Stimulated activated CD4-positive, alpha-beta T cell treated with anti-CD3 and anti-CD28 coated beads, Interleukin-1b, Interleukin-23, amount 100 ng/mL, for 24 hours (primary cell): ENCODE measurements around the gene PKD1L1.

Source experiments
- DNase-seq, 4 experiments: peaks; one replicate each; pipeline ENCODE4 v3.0.0-alpha.2; 2020; ENCODE audit warnings: low read depth in 4 of 4, low spot score in 1 of 4

PKD1L1 gene

GRCh38 chr7:47819607-47819920 lies 128.7 kb downstream of the PKD1L1 start:
- no peak for DNase-seq

DNA sequence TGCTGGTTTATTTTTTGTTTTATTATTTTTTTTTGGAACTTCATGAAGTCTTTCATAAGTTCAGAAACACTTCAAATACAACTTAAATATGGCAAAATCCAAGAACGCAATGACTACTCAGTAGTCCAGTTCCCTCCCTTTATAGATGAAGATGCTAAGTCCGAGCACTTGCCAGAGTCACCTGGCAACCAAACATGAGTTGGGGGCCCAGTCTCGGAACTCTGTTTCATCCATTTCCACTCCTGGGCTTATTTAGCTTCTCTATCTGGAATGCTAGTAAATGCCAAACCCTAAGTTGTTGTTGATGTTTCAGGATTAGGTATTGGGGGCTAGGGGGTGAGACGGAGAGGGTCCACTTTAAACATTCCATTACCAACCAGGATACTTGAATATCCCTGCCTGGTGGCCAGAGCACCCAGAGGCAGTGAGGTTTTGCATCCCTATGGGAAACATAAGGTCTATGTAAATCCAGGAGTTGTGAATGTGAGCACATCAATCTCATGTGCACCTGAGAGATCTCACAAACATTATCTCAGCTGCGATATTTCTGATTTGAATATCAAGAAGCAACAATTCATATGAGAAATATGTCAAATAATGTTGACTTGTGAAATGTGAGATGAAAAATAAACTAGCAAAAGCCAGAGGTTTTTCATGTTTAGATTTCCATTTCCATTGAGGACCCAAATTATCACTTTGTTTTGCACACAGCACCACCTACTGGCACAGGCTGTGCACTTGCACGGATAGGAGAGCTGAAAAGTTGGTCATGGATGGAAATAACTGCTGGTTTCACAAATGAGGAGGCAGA lies 129.3 kb downstream of the PKD1L1 start:
- peak in 3 of 4 experiments; percentile 5 to 23 (median 7) for DNase-seq

GRCh38 chr7:47817917-47818316 lies 130.3 kb downstream of the PKD1L1 start:
- no peak for DNase-seq

- no peak for DNase-seq
Observed at GRCh38 chr7:47816647-47817046, 131.6 kb downstream of the PKD1L1 start.

- no peak for DNase-seq
Observed at GRCh38 chr7:47815867-47816266, 132.4 kb downstream of the PKD1L1 start.

GRCh38 chr7:47814905-47815613 lies 133.2 kb downstream of the PKD1L1 start:
- DNase-seq, result no peak

DNA sequence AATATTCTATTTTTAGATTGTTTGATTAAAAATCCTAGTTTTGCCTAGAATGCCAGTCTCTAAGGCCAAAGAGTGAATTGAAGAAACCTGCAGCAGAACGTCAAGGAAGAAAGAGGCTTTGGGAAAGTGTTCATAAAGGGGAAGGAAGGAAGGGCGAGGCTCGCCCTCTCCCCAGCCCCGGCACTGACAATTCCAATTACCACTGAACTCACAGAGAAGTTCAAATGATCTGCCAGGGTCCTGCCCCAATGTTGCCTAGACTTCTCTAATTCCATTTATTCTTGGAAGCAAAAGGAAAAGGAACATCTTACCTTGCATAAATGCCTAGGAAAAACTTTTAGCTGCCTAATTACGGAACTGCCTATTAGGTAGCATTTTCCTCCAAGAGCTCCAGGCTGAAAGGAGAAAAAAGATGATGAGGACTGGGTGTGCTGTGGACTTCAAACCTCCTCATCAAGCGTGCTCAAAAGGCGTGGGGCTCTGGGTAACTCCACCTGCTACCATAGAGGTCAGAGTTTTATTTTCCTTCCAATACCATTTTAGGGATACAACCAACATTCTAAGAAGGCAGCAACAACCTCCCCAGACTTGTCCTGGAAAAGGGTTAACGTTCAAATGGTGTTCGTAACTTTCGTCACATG lies 134.5 kb downstream of the PKD1L1 start:
- DNase-seq, result no peak

- no peak for DNase-seq
Observed at GRCh38 chr7:47812429-47813136, 135.7 kb downstream of the PKD1L1 start.

DNA sequence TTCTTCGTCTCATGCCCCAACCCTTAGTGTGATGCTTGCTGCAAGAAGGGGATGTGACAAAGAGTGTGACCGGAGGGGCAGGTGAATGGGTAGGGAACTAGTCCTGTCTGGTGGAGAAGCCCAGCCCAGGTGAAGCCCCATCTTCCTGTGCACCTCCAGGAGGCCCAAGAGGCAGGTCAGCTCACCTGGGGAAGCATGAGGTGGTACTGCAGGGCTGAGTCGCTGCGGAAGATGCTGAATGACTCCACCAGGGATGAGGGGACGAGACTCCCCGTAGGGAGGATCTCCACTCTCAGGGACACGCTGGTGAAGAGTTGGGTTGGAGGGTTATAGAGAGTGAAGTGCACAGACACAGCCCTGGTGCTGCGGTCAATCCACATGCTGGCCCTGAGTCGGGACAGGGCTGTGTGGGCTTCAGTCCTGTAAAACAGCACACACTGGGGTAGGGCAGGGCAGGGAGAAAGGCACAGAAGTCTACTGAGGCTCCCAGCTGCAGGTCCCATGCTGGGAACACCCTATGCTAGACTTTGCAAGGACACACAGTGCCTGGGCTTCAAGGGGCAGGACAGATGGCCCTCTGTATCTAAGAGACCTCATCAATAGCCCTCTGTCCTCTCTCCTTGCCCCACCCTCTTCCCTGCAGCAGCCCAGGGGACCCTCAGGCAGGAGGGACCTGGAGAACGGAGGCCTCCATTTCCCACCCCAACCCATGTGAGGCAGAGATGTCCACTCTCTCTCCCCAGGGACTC lies 136.5 kb downstream of the PKD1L1 start:
- no peak for DNase-seq

DNA sequence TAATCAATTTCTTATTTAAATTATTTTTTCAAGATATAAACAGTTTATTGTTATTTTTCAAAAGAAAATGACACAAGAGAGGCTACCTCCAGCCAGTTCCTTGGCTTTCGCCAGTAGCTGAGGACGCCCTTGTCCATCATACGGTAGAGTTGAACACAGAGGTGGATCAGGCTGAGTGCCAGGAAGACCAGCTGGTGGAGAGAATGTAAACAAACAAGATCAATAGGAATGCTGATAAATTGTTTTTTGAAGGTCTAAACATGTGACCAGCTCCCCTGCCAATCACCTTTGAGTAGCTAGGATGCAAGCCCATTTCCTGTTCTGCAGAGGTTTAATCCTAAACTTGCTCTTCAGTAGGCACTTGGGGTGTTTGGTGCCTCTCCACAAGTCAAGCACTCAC lies 138.9 kb downstream of the PKD1L1 start:
- no peak for DNase-seq

DNA sequence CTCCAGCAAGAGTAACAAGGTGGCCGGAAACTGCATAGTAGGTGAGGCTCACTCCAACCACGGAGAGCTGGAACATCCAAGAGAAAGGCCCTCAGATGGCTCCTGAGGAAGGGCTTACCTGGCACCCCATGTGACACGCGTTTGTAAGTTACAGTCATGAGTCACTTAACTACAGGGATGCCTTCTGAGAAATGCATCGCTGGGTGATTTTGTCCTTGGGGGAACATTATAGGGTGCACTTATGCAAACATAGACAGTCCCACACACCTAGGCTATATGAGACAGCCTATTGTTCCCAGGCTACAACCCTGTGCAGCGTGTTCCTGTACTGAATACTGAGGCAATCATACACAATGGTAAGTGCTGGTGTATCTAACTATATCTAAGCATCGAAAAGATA lies 139.9 kb downstream of the PKD1L1 start:
- no peak for DNase-seq

DNA sequence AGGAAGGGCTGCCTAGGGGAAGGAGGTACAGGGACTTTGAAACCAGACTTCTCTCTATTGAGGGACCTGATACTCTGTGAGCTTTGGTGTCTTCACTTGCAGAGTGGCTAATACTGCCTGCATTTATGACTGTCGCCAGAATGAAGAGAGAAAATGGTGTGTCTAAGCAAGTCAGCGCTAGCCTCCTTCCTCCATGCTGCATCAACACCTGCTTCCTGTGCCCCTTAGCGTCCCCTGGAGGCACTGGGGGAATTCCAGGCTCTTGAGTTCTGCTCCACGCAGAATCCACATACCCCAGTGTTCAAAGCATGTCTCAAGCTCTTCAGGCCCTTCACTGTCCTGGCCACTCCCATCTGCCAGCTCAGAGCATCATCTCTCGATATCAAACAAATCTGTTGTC lies 140.5 kb downstream of the PKD1L1 start:
- DNase-seq, result no peak

- DNase-seq, result no peak
Observed at GRCh38 chr7:47807126-47807525, 141.1 kb downstream of the PKD1L1 start.

GRCh38 chr7:47806701-47807103 lies 141.6 kb downstream of the PKD1L1 start:
- no peak for DNase-seq

- DNase-seq, result no peak
Observed at GRCh38 chr7:47804767-47805545, 143.3 kb downstream of the PKD1L1 start.

DNA sequence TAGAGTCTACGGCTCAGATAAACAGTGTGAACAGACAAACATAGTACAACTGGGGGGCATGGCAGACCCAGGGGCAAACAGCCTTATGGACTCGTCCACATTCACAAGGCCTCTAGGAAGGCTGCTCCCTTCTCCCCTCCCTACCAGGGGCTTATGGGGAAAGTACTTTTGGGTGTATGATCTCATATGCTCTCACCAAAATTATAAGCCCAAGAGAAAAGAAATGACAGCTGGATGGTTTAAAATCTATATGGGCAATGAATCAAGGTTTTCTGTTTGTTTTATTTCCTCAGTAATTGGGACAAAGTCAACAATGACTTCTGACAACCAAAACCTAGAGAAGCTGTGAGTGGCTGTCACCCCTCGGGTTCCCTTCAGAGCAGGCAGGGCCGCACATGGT lies 144.4 kb downstream of the PKD1L1 start:
- DNase-seq, result no peak

DNA sequence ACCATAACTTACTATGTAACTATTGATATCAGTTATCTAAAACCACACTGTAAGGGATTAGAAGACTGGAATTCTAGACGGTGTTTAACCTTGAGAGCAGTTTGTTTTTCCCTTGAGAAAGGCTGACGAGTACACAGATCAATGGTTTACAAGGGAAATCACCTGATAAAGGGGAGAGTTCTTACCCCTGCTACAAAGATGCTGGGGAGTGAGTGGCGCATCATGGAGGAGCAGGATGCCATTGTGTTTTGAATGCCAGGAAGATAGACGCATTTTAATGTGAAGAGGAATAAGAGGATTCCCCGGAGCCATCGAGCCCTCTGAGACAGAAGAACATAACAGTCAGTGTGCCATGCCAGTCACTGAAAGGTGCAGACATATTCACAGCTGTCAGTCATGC lies 145.2 kb downstream of the PKD1L1 start:
- no peak for DNase-seq

DNA sequence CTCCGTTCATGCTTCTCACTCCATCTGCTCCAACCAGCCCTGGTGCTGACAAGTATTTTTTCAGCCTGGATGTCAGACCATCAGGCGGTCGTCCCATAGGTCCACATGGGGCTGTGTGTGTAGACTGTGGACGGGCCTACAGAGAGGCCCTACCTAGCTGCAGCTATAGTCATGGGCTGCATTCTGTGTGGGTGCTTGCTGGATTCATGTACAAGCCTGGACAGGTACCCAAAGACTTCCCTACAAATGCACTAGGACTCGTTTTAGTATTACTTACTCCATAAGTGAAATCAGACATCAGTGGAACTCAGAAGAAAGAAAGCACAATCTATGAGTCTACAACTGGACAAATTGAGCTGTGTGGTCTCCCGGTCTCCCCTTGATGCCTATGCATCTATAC lies 146.8 kb downstream of the PKD1L1 start:
- no peak for DNase-seq

GRCh38 chr7:47799524-47799923 lies 148.7 kb downstream of the PKD1L1 start:
- no peak for DNase-seq

- no peak for DNase-seq
Observed at GRCh38 chr7:47796347-47796746, 151.9 kb downstream of the PKD1L1 start.
